OCI-LY7 (cell line): ENCODE measurements around the gene SAP30BP. TPM values are rescaled to one million over a fixed set of nuclear protein-coding genes. Genes with fewer than 3 reads are reported as not detected.

ENCODE experiments used
- BruUV-seq: library from RNA; stranded (reverse); fragments of 400-500 nt; replicated peaks from 2 replicates; lab custom pipeline; 2021; lab: Mats Ljungman, UMichigan
- CTCF ChIA-PET: fragments of 300-600 bp; sonication (Branson Sonifier 250); formaldehyde crosslinking; loops from one replicate; lab custom pipeline; 2022; ENCODE audit warnings: antibody characterized with exemption; ENCODE audit not compliant: unreplicated experiment; lab: Charles Lee
- POLR2A ChIA-PET: fragments of 300-600 bp; sonication (Branson Sonifier 250); formaldehyde crosslinking; loops from one replicate; lab custom pipeline; 2022; ENCODE audit warnings: antibody characterized with exemption; lab: Charles Lee
- DNase-seq: peaks from one replicate; pipeline ENCODE4 v3.0.0-alpha.2; 2015; ENCODE audit warnings: low spot score
- H2AFZ ChIP-seq: fragments of 200-600 bp; sonication (generic), shearing (Covaris generic); 2 replicates; pipeline ENCODE4 v1.6.1; 2014; ENCODE audit warnings: mild to moderate bottlenecking, antibody characterized with exemption, low read length, moderate library complexity
- H3K27ac ChIP-seq: fragments of 200-600 bp; sonication (generic); 2 replicates; pipeline ENCODE4 v1.5.1; 2014; ENCODE audit warnings: mixed run types, low read depth, mild to moderate bottlenecking, moderate library complexity, low read length, inconsistent platforms; ENCODE audit not compliant: poor library complexity, severe bottlenecking
- H3K36me3 ChIP-seq: fragments of 200-600 bp; sonication (generic); 2 replicates; pipeline ENCODE4 v1.6.1; 2014; ENCODE audit warnings: mild to moderate bottlenecking, antibody characterized with exemption, low read length, moderate library complexity, mixed read lengths; ENCODE audit not compliant: insufficient read depth
- H3K4me1 ChIP-seq: fragments of 200-600 bp; sonication (generic); 2 replicates; pipeline ENCODE4 v1.5.1; 2014; ENCODE audit warnings: mild to moderate bottlenecking, low read length; ENCODE audit not compliant: insufficient read depth, poor library complexity, severe bottlenecking
- H3K4me2 ChIP-seq: fragments of 200-600 bp; sonication (generic); 2 replicates; pipeline ENCODE4 v1.6.1; 2014; ENCODE audit warnings: mild to moderate bottlenecking, low read length
- H3K4me3 ChIP-seq: fragments of 200-600 bp; sonication (generic); 2 replicates; pipeline ENCODE4 v1.5.1; 2014; ENCODE audit warnings: mild to moderate bottlenecking, low read depth, low read length; ENCODE audit not compliant: poor library complexity, severe bottlenecking
- H3K79me2 ChIP-seq: fragments of 200-600 bp; sonication (generic); 2 replicates; pipeline ENCODE4 v1.6.1; 2016; ENCODE audit warnings: low read depth, mild to moderate bottlenecking, low read length, moderate library complexity, mixed read lengths; ENCODE audit not compliant: insufficient read depth
- H3K9me2 ChIP-seq: fragments of 200-600 bp; sonication (generic); 2 replicates; pipeline ENCODE4 v1.6.1; 2016; ENCODE audit warnings: mild to moderate bottlenecking, low read length, mixed read lengths; ENCODE audit not compliant: insufficient read depth
- H3K9me3 ChIP-seq: fragments of 200-600 bp; sonication (generic); 2 replicates; pipeline ENCODE4 v1.6.1; 2014; ENCODE audit warnings: mild to moderate bottlenecking, mixed run types, low read length, mixed read lengths
- H4K20me1 ChIP-seq: fragments of 200-600 bp; sonication (generic); 2 replicates; pipeline ENCODE4 v1.6.1; 2014; ENCODE audit warnings: mild to moderate bottlenecking, antibody characterized with exemption, low read length, moderate library complexity, mixed read lengths; ENCODE audit not compliant: insufficient read depth
- EZH2phosphoT487 ChIP-seq: fragments of 200-600 bp; sonication (generic); IDR thresholded peaks from 2 replicates; pipeline ENCODE4 v1.6.1; 2018; ENCODE audit warnings: low read depth, borderline replicate concordance, mild to moderate bottlenecking, mixed run types, antibody characterized with exemption, low read length, moderate library complexity, mixed read lengths
- intact Hi-C: fragments of 100-400 bp; cut with micrococcal nuclease; formaldehyde crosslinking; loops from one replicate; pipeline ENCODE4 v1.10.0; 2022; ENCODE audit not compliant: unreplicated experiment
- total RNA-seq, 2 experiments: library from RNA; depleted of rRNA in 1 of 2; stranded (reverse); fragments of >200 nt in 1 of 2; shearing (Covaris generic) in 1 of 2; gene quantifications; 2 replicates each; pipeline ENCODE4 v1.2.3, GENCODE V29; 2014 to 2022
- TF ChIP-seq, protein P1 (sequence below): fragments of 200-600 bp; sonication (generic); conservative IDR thresholded peaks from 2 replicates; pipeline ENCODE4 v1.5.1; 2014; ENCODE audit warnings: mild to moderate bottlenecking, antibody characterized with exemption, low read length, moderate library complexity, mixed read lengths

SAP30BP gene
- total RNA-seq, 2 experiments from 2014 or later, result 127 to 187 TPM

DNA sequence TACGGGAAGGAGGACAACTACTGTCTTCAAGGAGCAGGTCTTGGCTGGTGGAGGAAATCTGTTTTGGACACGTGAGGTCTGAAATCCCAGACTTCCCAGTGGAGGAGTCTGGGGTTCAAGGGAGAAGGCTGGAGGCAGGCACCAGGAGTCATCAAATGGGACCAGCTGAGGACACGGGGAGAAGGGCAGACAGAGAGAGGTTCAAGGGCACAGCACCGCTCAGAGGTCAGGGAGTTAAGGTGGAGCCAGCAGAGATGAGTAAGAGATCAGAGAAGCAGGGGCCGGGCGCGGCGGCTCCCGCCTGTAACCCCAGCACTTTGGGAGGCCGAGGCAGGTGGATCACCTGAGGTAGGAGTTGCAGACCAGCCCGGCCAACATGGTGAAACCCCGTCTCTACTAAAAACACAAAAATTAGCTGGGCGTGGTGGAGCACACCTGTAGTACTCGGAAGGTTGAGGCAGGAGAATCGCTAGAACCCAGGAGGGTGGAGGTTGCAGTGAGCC lies 44.3 kb upstream of the SAP30BP start:
- DNase-seq, result no peak
- Histone ChIP-seq H3K9me2 (no peaks in the 10 kb centered on the region), H2AFZ (no peak overlapping the region), H3K9me3 (no peaks in the 10 kb centered on the region), H4K20me1 (no peaks in the 10 kb centered on the region), H3K4me1 (peaks cover 12% of the 10 kb centered on the region), H3K4me3 (no peak overlapping the region), H3K27ac (no peak overlapping the region), H3K79me2 (no peaks in the 10 kb centered on the region), H3K4me2 (no peak overlapping the region), H3K36me3 (no peaks in the 10 kb centered on the region)
- no TSS peak for BruUV-seq
- ChIA-PET CTCF (interaction anchor here (0.6 kb wide), 1 partner anchor 13 kb away, joined by 3 read pairs; no protein-coding TSS in a partner anchor), POLR2A (interaction anchor here (0.5 kb wide), 1 partner anchor 26 kb away, joined by 3 read pairs; no protein-coding TSS in a partner anchor)
- TF ChIP-seq EZH2phosphoT487, result no peak
- TF ChIP-seq, protein P1, sequence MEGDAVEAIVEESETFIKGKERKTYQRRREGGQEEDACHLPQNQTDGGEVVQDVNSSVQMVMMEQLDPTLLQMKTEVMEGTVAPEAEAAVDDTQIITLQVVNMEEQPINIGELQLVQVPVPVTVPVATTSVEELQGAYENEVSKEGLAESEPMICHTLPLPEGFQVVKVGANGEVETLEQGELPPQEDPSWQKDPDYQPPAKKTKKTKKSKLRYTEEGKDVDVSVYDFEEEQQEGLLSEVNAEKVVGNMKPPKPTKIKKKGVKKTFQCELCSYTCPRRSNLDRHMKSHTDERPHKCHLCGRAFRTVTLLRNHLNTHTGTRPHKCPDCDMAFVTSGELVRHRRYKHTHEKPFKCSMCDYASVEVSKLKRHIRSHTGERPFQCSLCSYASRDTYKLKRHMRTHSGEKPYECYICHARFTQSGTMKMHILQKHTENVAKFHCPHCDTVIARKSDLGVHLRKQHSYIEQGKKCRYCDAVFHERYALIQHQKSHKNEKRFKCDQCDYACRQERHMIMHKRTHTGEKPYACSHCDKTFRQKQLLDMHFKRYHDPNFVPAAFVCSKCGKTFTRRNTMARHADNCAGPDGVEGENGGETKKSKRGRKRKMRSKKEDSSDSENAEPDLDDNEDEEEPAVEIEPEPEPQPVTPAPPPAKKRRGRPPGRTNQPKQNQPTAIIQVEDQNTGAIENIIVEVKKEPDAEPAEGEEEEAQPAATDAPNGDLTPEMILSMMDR, result no peak
- intact Hi-C loops, result no loop called here

DNA sequence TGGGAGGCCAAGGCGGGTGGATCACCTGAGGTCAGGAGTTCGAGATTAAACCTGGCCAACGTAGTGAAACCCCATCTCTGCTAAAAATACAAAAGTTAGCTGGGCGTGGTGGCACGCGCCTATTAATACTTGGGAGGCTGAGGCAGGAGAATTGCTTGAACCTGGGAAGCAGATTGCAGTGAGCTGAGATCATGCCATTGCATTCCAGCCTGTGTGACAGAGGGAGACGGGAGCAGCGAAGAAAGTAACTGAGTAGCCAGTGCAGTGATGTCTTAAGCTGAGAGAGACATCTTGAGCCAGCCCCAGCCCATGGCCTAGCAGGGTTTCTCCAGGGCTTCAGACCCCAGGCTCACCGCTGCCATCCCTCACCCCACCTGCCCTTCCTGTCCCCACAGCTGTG lies 43.8 kb upstream of the SAP30BP start:
- intact Hi-C loops, result no loop called here
- H3K27ac ChIP-seq, result no peak overlapping the region
- CTCF ChIA-PET, result interaction anchor here (1.0 kb wide), 1 partner anchor 124 kb away, joined by 3 read pairs; no protein-coding TSS in a partner anchor

DNA sequence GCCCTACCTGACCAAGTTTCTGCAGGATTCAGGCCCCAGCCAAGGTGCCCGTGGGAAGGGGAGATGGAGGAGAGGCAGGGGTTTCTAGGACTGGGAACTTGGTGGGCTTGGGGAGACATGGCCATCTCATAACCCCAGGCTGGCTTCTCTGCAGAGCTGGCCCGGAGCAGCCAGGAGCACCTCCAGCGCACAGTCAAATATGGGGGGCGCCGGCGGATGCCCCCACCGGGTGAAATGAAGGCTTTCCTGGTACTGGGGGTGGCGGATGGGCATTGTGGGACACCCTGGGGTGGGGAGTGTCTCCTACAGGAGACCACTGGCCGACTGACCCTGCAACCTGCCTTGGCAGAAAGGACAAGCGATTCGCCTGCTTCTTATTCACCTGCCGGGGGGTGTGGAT lies 43.1 kb upstream of the SAP30BP start:
- DNase-seq, result no peak
- Histone ChIP-seq H3K36me3 (0 out of 2 replicates have a peak, but pooled peaks cover 6% of the 10 kb centered on the region), H4K20me1 (no peaks in the 10 kb centered on the region), H3K4me1 (peaks cover 12% of the 10 kb centered on the region), H3K9me2 (no peaks in the 10 kb centered on the region), H3K9me3 (no peaks in the 10 kb centered on the region), H3K4me2 (no peak overlapping the region), H3K4me3 (no peak overlapping the region), H3K79me2 (no peaks in the 10 kb centered on the region), H2AFZ (no peak overlapping the region), H3K27ac (no peak overlapping the region)
- no TSS peak for BruUV-seq
- intact Hi-C loops, result no loop called here
- TF ChIP-seq, protein P1, result no peak
- no peak for TF ChIP-seq EZH2phosphoT487
- CTCF ChIA-PET, result interaction anchor here (1.0 kb wide), 1 partner anchor 124 kb away, joined by 3 read pairs; no protein-coding TSS in a partner anchor
- POLR2A ChIA-PET, result no interaction called here

More for the DNA sequence above, 43.8 kb upstream of the SAP30BP start:
- H3K79me2 ChIP-seq, result no peaks in the 10 kb centered on the region
- no peaks in the 10 kb centered on the region for H3K9me3 ChIP-seq
- no peak for DNase-seq
- POLR2A ChIA-PET, result interaction anchor here (0.5 kb wide), 1 partner anchor 25 kb away, joined by 3 read pairs; no protein-coding TSS in a partner anchor
- H3K9me2 ChIP-seq, result no peaks in the 10 kb centered on the region
- H3K36me3 ChIP-seq, result no peaks in the 10 kb centered on the region
- no peak overlapping the region for H3K4me3 ChIP-seq
- no TSS peak for BruUV-seq
- H3K4me2 ChIP-seq, result no peak overlapping the region
- TF ChIP-seq, protein P1, result no peak
- TF ChIP-seq EZH2phosphoT487, result no peak
- no peak overlapping the region for H2AFZ ChIP-seq
- H4K20me1 ChIP-seq, result no peaks in the 10 kb centered on the region
- H3K4me1 ChIP-seq, result peaks cover 12% of the 10 kb centered on the region
